Neural crest cell (in vitro differentiated cells): ENCODE measurements around the gene NINL. TPM values are rescaled to one million over a fixed set of nuclear protein-coding genes. Genes with fewer than 3 reads are reported as not detected.

Source experiments
- DNase-seq: peaks from one replicate; pipeline ENCODE4 v3.0.0; 2021; ENCODE audit warnings: low read depth, mixed read lengths, low spot score
- H3K27ac Mint-ChIP-seq: one replicate; pipeline ENCODE4 v1.8.0; 2021; ENCODE audit warnings: mild to moderate bottlenecking, mixed read lengths; ENCODE audit not compliant: unreplicated experiment
- H3K27me3 Mint-ChIP-seq: 2 replicates; pipeline ENCODE4 v1.8.0; 2021; ENCODE audit warnings: low read depth, mild to moderate bottlenecking, mixed read lengths
- H3K36me3 Mint-ChIP-seq: 2 replicates; pipeline ENCODE4 v1.8.0; 2021; ENCODE audit warnings: low read depth, mild to moderate bottlenecking, mixed read lengths
- H3K4me1 Mint-ChIP-seq: 2 replicates; pipeline ENCODE4 v1.8.0; 2021; ENCODE audit warnings: mixed read lengths
- H3K4me3 Mint-ChIP-seq: one replicate; pipeline ENCODE4 v1.8.0; 2021; ENCODE audit warnings: mild to moderate bottlenecking, mixed read lengths
- H3K9me3 Mint-ChIP-seq: 2 replicates; pipeline ENCODE4 v1.8.0; 2021; ENCODE audit warnings: mixed read lengths
- total RNA-seq: library from RNA; stranded (reverse); gene quantifications from 2 replicates; pipeline ENCODE4 v1.2.1, GENCODE V29; 2021
- TF ChIP-seq, protein P1 (sequence below): fragments of 200-600 bp; sonication (generic); conservative IDR thresholded peaks from 2 replicates; pipeline ENCODE4 v1.5.0; 2021; ENCODE audit warnings: antibody characterized with exemption, mild to moderate bottlenecking

Gene NINL
- total RNA-seq, 1 donor from 2014 or later: 44.0 TPM

DNA sequence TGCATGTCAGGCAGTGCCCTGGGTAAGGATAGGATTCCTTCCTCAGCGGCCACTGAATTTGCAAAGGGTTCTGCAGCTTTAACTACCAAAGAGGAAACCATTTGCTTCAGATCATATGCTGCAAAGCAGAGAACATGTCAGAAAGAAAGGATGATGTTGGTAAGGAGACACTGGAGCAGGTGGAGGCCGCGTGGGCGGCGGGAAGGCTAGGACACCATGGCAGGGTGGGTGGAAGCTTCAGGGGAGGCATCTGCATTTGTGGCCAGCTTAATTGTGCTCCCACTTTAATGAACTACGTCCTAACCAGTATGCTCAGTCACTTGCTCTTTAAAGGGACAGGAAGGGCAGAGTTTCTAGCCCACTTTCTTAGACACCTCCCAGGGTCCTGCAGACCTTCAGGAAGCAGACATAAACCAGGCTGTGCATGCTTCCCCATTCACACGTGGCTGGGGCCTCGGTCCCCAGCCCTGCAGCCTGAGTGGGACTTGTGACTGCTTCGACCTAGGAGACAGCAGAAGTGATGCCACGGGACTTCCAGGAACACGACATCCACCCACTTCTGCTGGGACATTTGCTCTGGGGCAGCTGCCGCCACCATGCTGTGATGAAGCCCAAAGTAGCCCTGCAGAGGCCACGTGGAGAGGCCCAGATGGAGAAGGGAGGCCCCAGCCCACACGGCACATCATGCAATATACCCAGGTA is 101.7 kb downstream of the NINL start:
- DNase-seq: no peak
- H3K9me3 Mint-ChIP-seq: no peaks in the 10 kb centered on the region
- TF ChIP-seq, protein P1, sequence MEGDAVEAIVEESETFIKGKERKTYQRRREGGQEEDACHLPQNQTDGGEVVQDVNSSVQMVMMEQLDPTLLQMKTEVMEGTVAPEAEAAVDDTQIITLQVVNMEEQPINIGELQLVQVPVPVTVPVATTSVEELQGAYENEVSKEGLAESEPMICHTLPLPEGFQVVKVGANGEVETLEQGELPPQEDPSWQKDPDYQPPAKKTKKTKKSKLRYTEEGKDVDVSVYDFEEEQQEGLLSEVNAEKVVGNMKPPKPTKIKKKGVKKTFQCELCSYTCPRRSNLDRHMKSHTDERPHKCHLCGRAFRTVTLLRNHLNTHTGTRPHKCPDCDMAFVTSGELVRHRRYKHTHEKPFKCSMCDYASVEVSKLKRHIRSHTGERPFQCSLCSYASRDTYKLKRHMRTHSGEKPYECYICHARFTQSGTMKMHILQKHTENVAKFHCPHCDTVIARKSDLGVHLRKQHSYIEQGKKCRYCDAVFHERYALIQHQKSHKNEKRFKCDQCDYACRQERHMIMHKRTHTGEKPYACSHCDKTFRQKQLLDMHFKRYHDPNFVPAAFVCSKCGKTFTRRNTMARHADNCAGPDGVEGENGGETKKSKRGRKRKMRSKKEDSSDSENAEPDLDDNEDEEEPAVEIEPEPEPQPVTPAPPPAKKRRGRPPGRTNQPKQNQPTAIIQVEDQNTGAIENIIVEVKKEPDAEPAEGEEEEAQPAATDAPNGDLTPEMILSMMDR: no peak
- H3K27ac Mint-ChIP-seq: peak overlapping the region; percentile 83
- H3K27me3 Mint-ChIP-seq: no peaks in the 10 kb centered on the region
- H3K4me3 Mint-ChIP-seq: no peak overlapping the region
- peaks cover 6% of the 10 kb centered on the region for H3K36me3 Mint-ChIP-seq
- H3K4me1 Mint-ChIP-seq: no peaks in the 10 kb centered on the region

DNA sequence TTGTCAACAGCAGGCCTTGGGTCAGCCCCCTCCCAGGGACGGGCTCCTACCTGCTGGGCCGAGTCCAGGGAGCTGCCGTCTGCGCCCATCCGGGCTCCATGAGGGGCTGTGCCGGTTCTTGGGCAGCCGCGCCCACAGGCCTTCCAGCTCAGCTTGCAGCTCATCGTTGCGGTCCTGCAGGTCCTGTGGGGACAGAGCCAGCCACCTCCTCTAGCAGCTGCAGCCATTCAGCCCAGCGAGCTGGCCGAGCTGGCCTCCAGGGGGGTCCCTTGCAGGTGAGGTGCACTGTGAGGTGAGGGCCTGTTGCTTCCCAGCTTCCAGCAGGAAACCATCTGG is 103.4 kb downstream of the NINL start:
- Mint-ChIP-seq H3K36me3 (peaks cover 10% of the 10 kb centered on the region), H3K4me3 (no peak overlapping the region), H3K9me3 (no peaks in the 10 kb centered on the region), H3K27me3 (no peaks in the 10 kb centered on the region), H3K27ac (no peak overlapping the region), H3K4me1 (no peaks in the 10 kb centered on the region)
- no peak for DNase-seq
- TF ChIP-seq, protein P1: no peak

DNA sequence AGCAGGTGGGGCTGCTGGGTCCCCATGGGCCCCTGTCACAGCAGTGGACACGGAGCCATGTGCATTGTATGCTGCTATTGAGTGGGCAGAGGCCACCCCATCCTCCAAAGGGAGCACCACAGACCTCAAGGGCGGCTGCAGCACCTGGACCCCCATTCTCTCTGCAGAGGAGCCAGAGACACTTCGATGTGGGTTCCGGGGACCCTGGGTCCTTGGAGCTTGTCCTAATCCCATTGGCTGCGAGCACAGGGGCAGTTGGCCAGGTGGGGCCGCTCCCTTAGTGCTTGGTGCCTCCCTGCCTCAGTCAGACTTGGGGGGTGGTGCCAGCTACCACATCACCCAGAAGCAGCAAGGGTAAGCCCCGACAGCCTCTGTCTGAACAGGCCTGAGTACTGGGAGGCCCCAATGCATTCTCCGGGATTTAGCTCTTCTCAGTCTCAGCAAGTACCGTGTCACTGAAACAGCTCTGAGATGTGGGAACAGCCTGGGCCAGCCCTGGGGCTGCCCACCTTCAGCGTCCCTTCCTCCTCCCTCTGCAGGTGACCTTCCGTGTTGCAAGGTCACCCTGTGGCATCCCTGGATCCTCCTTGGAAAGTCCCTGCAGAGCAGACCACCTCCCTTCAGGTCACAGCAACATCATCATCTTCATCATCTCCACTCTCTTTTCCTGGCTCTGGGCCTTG is 104.0 kb downstream of the NINL start:
- DNase-seq: no peak
- peaks cover 10% of the 10 kb centered on the region for H3K36me3 Mint-ChIP-seq
- no peaks in the 10 kb centered on the region for H3K9me3 Mint-ChIP-seq
- no peaks in the 10 kb centered on the region for H3K27me3 Mint-ChIP-seq
- no peak overlapping the region for H3K27ac Mint-ChIP-seq
- H3K4me1 Mint-ChIP-seq: no peaks in the 10 kb centered on the region
- no peak overlapping the region for H3K4me3 Mint-ChIP-seq
- TF ChIP-seq, protein P1: no peak

DNA sequence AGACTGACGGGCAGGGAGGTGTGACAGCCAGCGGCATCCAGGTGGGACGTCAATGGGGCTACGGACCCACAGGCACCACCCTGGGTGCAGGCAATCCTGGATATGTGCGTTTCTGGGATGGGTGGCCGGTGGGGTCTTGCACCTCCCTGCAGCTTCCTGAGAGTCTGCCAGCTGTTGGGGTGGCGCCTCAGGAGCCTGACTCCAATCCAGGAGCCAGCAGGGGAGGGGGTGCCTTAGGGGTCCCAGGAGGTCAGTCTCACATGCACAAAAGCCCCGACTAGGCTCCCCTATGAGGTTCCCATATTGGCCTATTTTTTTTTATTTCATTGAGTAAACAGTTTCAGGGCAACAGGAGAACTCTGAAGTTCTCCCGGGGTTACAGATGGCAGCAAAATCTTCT is 104.5 kb downstream of the NINL start:
- no peaks in the 10 kb centered on the region for H3K9me3 Mint-ChIP-seq
- H3K36me3 Mint-ChIP-seq: peaks cover 7% of the 10 kb centered on the region
- no peak for DNase-seq
- TF ChIP-seq, protein P1: no peak
- H3K27ac Mint-ChIP-seq: no peak overlapping the region
- no peaks in the 10 kb centered on the region for H3K27me3 Mint-ChIP-seq
- H3K4me3 Mint-ChIP-seq: no peak overlapping the region
- H3K4me1 Mint-ChIP-seq: no peaks in the 10 kb centered on the region

DNA sequence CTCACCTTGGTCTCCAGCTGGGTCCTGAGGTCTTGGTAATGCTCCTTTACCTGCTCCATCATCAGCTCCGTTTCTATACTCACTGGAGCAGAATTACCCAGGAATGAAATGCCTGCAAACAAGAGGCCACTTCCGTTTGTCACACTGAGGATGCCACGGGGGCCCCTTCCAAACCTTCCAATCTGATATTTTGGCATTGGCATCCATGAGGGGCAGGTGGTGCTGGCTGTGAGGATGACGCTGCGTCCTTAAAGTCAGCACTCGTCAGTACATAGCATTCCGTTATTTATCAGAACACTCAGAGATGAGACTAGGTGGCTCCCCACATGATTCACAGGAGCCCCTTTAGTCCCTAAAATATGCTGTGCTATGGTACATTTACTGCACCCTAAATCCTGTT is 105.2 kb downstream of the NINL start:
- DNase-seq: no peak
- Mint-ChIP-seq H3K4me3 (no peak overlapping the region), H3K4me1 (no peaks in the 10 kb centered on the region), H3K27me3 (no peaks in the 10 kb centered on the region), H3K9me3 (no peaks in the 10 kb centered on the region), H3K36me3 (peaks cover 9% of the 10 kb centered on the region), H3K27ac (no peak overlapping the region)
- TF ChIP-seq, protein P1: no peak
